ENCODE data around the gene PUM1. TPM values are rescaled to one million over a fixed set of nuclear protein-coding genes. Genes with fewer than 3 reads are reported as not detected.

PUM1 gene
- polyA plus RNA-seq (2012; ENCODE audit: insufficient read length, low read depth), result 62.6 TPM

GRCh38 chr1:31065310-31066217, at the start of gene PUM1:
TSS of gene PUM1 (minus strand) at chr1:31065717. CDS start at chr1:31059566, 6,151 bp downstream.
- peak; percentile 12 to 25; a peak in 1 of 4 replicates for TF ChIP-seq REST (IDR thresholded peaks at IDR 0.05; ENCODE audit: insufficient read depth in 1 of 2, low read depth in 2 of 2, low read length in 2 of 2)
- peak; percentile 66; the same call in 1 of the 2 replicates for TF ChIP-seq TAF1 (IDR thresholded peaks at IDR 0.05; ENCODE audit: borderline replicate concordance, insufficient read depth, low read length)
- peak; percentile 95 for TF ChIP-seq FOXP2 (optimal IDR thresholded peaks at IDR 0.05; ENCODE audit: borderline replicate concordance, extremely low read depth, extremely low read length, insufficient read depth)
- no peak; the same call in 1 of the 2 replicates for TF ChIP-seq SIN3A (IDR thresholded peaks at IDR 0.05; ENCODE audit: borderline replicate concordance, insufficient read depth, low read length)
- peak; percentile 92 for TF ChIP-seq POLR2AphosphoS5 (IDR thresholded peaks at IDR 0.05; ENCODE audit: low read depth, low read length)

GRCh38 chr1:31112266-31112935, 46.9 kb upstream of the PUM1 start:
- TF ChIP-seq POLR2AphosphoS5 (IDR thresholded peaks at IDR 0.05; ENCODE audit: low read depth, low read length) (no peak), FOXP2 (optimal IDR thresholded peaks at IDR 0.05; ENCODE audit: borderline replicate concordance, extremely low read depth, extremely low read length, insufficient read depth) (no peak), TAF1 (IDR thresholded peaks at IDR 0.05; ENCODE audit: borderline replicate concordance, insufficient read depth, low read length) (no peak), REST (IDR thresholded peaks at IDR 0.05; ENCODE audit: insufficient read depth in 1 of 2, low read depth in 2 of 2, low read length in 2 of 2) (no peak), SIN3A (IDR thresholded peaks at IDR 0.05; ENCODE audit: borderline replicate concordance, insufficient read depth, low read length) (no peak)

- TF ChIP-seq SIN3A (IDR thresholded peaks at IDR 0.05; ENCODE audit: borderline replicate concordance, insufficient read depth, low read length) (no peak), POLR2AphosphoS5 (IDR thresholded peaks at IDR 0.05; ENCODE audit: low read depth, low read length) (no peak), REST (IDR thresholded peaks at IDR 0.05; ENCODE audit: insufficient read depth in 1 of 2, low read depth in 2 of 2, low read length in 2 of 2) (no peak), FOXP2 (optimal IDR thresholded peaks at IDR 0.05; ENCODE audit: borderline replicate concordance, extremely low read depth, extremely low read length, insufficient read depth) (no peak), TAF1 (IDR thresholded peaks at IDR 0.05; ENCODE audit: borderline replicate concordance, insufficient read depth, low read length) (no peak)
Measured at GRCh38 chr1:31111290-31111951, 45.9 kb upstream of the PUM1 start.

GRCh38 chr1:31110846-31111245, 45.3 kb upstream of the PUM1 start:
- no peak for TF ChIP-seq POLR2AphosphoS5 (IDR thresholded peaks at IDR 0.05; ENCODE audit: low read depth, low read length)
- no peak for TF ChIP-seq FOXP2 (optimal IDR thresholded peaks at IDR 0.05; ENCODE audit: borderline replicate concordance, extremely low read depth, extremely low read length, insufficient read depth)
- no peak for TF ChIP-seq SIN3A (IDR thresholded peaks at IDR 0.05; ENCODE audit: borderline replicate concordance, insufficient read depth, low read length)
- TF ChIP-seq REST (IDR thresholded peaks at IDR 0.05; ENCODE audit: insufficient read depth in 1 of 2, low read depth in 2 of 2, low read length in 2 of 2), result no peak
- TF ChIP-seq TAF1 (IDR thresholded peaks at IDR 0.05; ENCODE audit: borderline replicate concordance, insufficient read depth, low read length), result no peak

Data from PFSK-1 (cell line).